GM10266 (cell line): ENCODE results near the gene NMT2.

Source experiments
- DNase-seq: peaks from one replicate; pipeline ENCODE4 v3.0.0; 2012; ENCODE audit errors: extremely low spot score
- CTCF ChIP-seq: IDR thresholded peaks from 2 replicates; pipeline ENCODE4 v1.5.1; 2012; ENCODE audit warnings: mild to moderate bottlenecking, low read depth; ENCODE audit not compliant: control insufficient read depth, insufficient read depth; ENCODE audit errors: missing control alignments

NMT2 gene

GRCh38 chr10:15180736-15181135 is 12.2 kb upstream of the NMT2 start:
- TF ChIP-seq CTCF = no peak
- no peak for DNase-seq

- DNase-seq = no peak
- TF ChIP-seq CTCF = no peak
Observed at GRCh38 chr10:15176269-15176668, 7.8 kb upstream of the NMT2 start.

DNA sequence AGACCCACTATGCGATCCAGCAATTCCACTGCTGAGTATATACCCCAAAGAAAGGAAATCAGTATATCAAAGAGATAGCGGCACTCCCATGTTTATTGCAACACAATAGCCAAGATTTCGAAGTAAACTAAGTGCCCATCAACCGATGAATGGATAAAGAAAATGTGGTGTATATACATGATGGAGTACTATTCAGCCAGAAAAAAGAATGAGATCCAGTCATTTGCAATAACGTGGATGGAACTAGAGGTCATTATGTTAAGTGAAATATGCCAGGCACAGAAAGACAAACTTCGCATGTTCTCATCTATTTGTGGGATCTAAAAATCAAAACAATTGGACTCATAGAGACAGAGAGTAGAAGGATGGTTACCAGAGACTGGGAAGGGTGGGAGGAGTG is 7.1 kb upstream of the NMT2 start:
- TF ChIP-seq CTCF = no peak
- DNase-seq = no peak

DNA sequence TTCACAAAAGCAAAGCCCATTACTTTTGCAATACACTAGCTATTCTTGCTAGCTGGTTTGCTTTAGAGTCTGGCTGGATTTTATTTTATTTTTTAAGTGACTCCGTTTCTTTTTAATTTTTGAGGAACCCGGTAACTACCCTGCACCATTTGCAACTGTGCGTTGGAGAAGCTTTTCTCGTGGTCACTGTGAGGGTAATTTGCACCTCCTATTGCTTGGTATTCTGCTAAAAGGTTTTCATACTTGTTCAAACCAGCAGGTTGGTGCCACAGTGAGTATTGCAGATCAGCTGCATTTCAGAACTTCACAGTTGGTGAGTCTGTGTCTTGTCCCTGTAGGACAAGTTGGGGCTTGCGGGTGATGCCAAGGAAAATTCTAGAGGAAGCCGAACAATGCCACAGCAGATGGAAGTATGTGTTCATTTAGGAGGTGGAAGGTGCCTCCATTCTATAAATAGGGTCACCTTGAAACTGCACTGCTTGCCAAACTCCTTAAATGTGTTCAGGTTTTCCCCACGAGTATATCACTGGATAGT is 3.9 kb upstream of the NMT2 start:
- no peak for TF ChIP-seq CTCF
- DNase-seq = no peak

GRCh38 chr10:15169555-15170401 is 1.3 kb upstream of the NMT2 start:
- peak; percentile 19 for DNase-seq
- TF ChIP-seq CTCF = no peak

DNA sequence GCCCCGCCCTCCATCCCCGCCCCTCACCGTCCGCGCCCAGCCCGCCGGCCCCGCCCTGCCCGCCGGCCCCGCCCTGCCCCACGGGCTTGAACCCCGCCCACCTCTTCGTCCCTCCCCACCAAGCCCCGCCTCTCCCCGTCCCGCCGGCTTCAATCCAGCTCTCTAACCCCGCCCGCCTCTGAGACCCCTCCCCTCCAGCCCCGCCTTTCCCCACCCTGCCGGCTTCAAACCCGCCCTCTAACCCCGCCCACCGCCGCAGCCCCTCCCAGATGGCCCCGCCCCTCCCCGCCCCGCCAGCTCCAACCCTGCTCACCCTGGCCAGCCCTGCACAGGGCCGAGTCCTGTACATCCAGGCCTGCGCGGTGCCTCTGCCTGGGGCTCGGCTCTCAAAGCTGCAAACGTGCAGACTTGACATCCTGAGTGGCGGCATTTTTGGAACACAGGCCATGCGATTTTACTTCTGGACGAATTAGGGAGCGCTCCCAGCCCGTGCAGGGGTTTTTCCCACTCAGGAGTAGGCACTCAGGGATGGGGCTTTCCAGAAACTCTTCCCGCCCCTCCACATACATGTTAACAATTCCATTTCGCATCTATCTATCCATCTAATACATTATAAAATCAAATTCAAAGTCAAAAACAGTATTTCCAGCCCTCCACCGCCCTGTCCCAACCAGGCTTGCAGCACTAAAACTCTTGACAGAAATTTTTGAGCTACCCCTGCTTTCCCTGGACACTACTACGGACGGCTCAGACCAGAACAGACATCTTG is 477 bp upstream of the NMT2 start:
- peak; percentile 99 for DNase-seq

More for the DNA sequence above, 477 bp upstream of the NMT2 start:
- no peak for TF ChIP-seq CTCF
